Measurements from ENCODE around the gene RBMS3.
"Not testable (repeated sequence)": the region's sequence is repeated elsewhere in the genome, so short reads cannot be mapped to it uniquely, and the experiment has no call there.

RBMS3 gene

DNA sequence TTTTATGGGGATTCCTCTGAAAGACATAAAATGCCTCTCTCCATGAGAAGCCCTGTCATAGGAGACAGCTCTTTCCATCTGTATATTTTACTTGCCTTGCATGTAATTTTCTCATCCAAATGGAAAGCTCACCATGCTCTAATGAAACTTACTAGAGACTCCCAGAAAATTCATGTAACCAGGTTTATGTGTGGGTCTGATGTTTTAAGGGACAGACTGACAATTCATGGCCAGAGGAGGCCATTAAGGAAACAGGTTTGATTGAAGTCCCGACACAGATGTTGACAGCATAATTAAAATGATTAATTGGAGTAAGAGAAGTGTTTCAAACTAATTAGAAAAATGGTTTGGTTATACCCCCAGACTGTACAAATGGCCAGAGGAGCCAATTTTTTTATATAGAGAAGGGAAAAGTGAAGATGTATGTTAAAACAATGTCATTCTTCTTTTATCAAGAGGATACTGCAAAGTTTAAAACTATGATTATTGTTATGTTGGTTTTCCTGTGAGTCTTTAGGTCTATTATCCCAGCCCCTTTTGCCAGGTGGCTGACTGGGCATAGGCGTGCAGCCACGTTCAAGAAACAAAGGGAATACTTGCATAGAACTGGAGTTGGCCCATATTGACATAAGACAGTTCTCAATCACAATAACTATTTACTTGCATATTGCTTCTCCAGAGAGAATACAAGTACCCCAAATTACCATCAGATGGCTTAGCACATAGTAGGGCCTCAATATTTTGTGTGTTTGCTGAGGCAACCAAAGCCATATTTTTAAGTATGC, 64.8 kb downstream of the RBMS3 start:
- no peak for DNase-seq

DNA sequence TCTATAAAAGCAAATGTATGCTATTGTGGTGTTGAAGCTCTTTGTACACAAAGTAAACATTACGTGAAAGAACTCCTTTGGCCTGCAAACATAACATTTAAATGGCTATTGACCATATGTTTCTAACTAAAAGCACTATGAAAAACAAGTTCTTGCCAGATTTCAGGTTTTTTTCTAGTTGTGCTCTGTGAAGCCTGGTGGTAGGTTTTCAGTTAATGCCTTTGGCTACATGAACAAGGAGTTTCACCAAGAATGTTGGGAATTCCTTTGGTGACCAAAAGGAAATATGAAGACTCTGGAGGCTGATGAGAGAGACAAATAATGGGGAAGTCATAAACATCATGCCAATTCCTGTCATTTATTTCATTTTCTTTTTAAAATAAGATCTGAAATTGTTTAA, 66.0 kb downstream of the RBMS3 start:
- DNase-seq: no peak

DNA sequence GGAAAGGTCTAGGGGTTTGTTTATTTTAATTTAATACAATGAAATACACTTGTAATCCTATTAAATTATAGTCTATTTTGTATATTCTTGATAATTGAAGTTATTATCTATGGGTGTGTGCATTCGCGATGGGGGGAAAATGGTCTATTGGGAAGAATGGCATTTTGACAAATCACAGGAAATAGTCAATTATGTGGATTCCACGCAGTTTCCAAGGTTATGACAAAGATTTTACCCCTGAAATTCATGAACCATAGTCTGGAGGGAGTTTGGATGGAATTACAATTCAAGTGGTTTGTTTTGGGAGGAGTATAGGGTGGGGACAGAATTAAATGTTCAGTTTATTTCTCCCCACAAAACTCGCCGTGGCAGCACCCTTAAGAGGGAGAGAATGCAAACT, 66.5 kb downstream of the RBMS3 start:
- no peak for DNase-seq

DNA sequence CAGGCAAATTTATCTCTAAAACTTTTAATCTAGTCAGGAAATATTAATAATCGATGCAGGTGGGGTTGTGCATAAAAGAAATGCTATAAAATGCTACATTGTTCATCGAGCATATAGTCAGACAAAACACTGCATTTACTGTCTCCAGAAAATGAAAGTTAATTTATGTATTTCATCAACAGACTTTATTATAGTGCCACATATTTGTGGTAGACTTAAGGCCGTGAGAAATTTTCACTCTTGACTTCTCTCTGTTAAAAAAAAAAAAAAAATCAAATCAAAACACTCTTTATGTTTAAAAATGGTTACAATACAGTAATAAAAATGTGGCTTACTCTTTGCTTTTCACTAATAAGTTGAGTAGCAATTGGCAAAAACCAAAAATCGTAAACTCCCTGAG, 67.4 kb downstream of the RBMS3 start:
- DNase-seq: no peak

DNA sequence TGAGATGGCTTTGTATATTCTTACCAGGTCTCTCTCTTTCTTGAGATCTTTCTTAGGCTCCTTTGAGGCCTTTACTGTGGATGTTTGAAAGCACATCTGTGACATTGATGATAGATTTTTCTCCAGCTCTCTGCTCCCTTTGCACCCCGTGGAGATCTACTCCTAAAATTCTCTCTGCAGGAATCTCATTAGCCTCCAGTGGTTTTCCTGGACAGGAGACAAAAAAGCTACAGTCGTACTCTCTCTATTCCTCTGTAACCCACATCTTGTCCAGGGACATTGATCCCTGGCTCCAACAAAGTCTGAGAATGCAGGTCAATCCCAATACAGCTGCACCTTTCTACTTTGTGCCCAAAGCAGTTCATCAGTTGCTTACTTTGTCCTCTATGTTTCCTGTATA, 68.2 kb downstream of the RBMS3 start:
- no peak for DNase-seq

DNA sequence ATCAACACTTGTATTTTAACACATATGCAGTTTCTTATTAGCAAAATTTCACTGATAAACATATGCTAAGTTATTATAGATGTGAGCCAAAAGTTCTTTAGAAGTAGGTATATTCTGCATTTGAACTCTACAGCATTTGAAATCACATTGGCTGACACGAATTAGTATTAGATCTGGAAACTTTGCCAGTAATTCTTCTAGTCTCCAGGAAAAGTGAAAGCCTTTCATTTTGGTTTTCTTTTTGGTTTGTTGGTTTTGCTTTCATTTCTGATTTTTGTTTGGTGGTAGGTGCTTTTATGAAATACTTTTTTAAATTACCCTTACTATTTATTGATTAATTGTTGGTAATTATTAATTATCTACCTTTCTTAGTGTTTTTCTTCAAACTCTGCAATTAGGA, 72.9 kb downstream of the RBMS3 start:
- no peak for DNase-seq

DNA sequence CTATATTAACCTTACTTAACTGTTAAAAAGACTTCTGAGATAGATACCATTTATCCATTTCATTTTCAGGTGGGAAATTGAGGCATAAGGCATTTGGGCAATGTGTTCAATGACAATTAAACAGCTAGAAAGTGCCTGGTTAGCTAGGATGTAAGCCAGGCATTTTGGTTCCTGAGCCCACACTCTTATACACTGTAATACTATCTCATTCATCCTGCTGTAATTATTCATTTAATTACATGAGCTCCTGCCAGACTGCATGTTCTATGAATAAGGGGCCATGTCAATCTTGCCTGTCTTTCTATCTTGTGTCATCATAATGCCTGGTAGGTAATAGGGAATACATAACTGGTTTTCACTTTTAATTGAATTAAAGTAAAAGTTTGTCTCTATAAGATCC, 74.0 kb downstream of the RBMS3 start:
- DNase-seq: no peak

DNA sequence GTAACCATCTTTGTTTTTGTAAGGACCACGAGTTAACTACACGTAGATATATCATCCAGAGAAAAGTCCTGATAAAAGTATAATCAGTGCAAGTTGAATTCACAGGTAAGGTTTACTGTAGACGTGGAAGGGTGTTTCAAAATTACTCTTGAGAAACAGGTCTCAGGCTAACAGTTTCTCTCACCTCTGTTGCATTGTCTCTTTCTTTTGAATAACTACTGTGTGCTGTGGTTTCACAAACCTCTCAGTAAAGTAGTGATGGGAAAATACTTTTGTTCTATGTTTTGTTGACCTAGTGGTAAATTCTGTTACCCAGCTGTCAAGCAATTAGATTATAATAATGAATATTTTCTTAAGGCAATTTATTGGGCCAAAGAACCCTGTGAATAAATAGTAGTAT, 75.2 kb downstream of the RBMS3 start:
- DNase-seq: no peak

DNA sequence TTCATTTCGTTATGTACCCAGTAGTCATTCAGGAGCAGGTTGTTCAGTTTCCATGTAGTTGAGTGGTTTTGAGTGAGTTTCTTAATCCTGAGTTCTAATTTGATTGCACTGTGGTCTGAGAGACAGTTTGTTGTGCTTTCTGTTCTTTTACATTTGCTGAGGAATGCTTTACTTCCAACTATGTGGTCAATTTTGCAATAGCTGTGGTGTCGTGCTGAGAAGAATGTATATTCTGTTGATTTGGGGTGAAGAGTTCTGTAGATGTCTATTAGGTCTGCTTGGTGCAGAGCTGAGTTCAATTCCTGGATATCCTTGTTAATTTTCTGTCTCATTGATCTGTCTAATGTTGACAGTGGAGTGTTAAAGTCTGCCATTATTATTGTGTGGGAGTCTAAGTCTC, 79.4 kb downstream of the RBMS3 start:
- DNase-seq: not testable (repeated sequence)

DNA sequence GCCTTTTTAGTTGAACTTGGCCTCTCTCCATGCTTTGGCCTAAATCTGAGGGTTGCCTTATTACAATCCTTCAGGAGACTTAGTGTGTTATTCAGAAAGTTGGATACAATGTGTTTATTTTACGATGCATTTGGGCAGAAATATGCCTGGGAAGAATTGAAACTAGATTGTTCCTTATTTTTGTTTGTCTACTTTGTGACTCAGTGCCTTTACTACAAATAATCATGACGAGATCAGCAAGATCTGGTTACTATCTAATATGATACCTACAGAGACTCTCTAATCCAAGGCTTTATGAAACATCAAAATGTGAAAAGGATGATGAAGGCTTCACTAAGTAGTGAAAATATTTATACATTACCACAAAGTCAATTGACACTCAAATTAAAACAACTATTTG, 82.2 kb downstream of the RBMS3 start:
- DNase-seq: no peak

DNA sequence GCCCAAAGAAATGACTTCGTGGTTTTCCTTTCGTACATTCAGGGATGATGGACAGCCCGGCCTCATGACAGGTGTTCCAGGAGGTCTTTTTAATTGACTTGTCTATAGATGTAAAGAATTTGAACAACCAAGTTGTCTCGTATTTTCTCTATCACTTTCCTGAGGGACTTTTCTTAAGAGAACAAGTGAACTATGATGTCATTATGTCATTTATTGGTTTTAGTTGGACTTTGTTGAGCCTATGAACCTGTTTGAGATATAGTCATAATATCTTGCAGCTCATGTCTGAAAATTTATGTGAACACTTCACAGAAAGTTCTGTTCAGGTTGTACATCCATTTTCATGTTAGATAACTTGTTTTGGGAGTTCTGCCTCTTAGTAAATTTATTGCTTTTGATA, 89.2 kb downstream of the RBMS3 start:
- no peak for DNase-seq

DNA sequence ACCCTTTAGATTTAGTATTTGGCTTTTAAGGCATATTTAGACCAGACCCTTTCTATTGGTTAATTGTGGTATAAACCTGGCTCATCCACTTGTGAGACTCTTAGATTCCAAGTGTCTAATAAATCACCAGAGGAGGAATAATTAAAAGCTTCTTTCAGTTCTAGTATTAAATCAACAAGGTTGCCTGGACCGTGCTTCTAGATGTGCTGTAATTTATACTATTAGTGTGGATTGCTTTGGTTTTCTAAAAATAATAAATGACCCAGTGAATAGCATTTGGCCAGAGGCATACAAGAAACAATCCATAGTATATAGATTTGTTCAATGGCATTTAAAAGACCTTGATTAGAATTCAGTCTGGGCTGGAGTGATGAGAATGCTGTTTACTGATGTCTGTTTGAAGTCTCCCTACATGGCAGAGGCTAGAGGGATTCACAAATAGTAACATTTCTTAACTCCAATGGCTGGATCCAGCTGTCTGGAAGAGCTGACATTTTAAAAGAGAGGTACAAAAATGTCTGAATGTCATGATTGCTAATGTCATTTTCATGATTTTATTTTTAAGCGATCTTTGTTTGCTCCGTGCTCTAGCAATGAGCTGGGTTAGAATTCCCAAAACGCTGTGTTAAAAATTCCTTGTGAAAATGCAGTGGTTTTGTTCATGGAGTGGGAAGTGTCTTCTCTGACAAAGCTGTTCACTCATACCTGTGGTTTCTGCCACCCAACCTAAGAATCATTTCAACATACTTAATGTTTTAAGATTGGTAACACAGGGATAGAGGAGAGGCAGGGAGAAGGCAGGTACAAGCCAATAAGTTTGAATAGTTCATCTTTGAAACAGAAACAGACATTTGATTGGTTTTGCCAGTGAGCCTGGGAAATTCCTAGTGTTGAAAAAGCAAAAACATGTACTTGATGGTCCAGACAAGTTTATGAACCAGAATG, 89.9 kb downstream of the RBMS3 start:
- DNase-seq: no peak

DNA sequence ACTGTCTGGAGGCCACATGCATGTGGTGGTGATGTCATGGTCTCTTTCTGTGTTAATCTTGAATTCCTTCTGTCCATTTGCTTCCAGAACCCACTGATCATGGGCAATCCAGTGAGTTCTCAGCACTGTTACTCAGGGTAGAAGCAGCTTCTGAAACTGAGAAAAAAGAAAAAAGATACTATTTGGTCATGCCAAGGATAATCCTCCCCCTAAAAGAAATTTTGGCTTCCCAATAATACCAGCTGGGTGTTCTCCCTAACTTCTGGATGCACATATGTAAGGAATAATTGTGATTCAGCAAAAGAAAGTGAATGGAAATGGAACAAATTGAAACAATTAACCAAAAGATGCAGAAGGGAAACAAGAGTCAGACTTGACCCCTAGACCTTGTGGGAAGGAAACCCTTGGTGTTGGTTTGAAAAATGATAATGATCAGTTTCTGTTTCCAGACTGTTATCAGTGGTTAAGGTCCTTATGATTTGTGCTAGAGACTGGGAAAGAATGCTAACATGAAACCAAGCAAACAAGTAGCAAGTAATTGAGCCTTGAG, 92.3 kb downstream of the RBMS3 start:
- no peak for DNase-seq

DNA sequence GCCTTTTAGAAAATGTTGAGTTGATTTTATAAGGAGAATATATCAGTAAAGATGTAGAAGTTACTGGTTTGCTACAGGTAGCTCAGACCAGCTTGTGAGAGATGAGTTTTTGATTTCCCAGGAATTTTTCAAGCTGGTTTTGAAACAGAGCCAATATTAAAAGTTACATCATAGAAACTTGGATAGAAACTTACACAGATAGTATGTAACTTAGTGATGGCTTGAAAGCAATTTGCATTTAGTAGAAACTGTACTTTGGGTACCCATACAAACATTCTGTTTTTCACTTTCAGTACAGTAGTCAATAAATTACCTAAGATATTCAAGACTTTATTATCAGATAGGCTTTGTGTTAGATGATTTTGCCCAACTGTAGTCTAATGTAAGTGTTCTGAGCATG, 93.4 kb downstream of the RBMS3 start:
- DNase-seq: no peak

DNA sequence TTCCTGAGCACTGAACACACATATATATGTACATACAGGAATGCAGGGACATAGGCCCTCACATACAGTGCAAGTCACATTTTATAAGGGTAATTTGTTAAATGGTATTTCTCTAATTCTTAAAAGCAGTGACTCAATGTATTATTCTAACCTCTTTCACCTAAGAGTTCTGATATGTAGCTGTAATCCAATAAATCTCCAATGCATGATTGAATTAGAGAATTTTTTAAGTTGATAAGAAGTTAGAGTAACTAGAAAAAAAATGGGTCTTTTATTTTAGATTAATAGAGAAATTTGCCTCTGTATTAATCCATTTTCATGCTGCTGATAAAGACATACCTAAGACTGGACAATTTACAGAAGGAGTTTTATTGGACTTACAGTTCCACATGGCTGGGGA, 98.2 kb downstream of the RBMS3 start:
- no peak for DNase-seq

DNA sequence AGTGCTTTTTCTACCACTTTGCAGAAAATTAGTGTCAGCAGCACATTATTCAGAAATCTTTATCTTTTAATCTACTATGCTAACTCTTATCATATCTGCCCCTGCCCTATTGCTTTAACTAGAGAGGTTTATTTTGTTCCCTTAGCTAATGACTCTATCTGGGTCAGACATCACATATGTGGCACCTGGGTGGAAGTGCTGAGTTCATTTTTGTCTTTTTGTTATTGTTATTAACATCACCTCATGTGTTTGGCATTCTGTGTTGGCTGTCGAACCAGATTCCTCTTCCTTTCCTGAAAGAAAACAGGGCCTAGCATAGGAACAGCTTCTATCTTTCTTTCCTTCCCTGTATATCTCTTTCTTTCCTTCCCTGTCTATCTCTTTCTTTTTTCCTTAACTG, 100.7 kb downstream of the RBMS3 start:
- DNase-seq: peak; percentile 35

DNA sequence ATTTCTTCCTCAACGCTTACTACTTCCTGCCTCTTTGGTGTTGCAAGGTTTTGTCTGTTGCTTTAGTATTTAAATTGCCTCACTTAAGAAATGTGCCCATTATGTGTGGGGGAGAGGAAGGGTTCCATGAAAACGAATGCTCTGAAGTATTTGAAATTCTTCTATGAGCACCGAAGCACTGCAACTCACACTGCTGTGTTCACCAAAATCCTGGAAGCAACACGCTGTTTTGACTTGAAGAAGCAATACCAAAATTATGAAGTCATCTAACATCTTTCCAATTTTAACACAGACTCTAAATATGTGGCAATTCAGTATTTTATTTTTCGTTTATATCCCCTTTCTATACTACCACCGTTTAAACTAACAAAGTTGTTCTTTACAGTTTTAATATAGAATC, 101.5 kb downstream of the RBMS3 start:
- no peak for DNase-seq

DNA sequence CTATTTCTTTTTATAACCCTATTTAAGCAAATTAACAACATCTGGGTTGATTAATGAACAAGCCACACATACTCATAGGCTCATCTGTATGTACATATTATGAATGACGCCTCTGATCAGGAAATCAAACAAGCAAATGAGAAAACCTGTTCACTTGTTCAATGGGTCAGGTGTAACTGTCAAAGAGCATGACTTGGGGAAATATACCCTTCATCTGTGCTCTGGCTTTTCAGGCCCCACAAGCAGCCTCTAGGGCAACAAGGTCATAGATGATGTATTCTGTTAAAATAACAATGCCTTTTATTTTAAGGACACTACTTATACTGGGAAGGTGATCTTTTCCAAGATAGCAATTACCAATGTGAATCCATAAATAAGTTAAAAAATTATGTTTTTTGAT, 102.0 kb downstream of the RBMS3 start:
- no peak for DNase-seq

DNA sequence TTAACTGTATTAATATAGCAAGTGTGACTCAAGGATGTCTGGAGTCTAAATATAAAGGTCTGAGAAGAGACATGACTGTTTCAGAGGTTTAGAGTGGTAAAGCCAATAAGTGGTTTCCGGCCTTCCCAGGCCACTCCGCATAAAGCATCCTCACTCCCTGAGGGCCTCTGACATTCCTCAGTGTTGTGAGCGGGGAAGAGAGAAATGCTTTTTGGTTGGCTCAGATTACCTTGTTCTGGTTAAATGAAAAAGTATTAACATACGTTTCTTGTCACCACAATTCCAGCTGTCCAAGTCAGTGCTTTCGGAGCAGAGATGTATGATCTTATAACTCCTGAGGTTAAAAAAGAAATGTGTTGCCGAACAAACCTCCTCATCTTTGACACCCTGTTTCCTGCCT, 103.8 kb downstream of the RBMS3 start:
- DNase-seq: no peak

DNA sequence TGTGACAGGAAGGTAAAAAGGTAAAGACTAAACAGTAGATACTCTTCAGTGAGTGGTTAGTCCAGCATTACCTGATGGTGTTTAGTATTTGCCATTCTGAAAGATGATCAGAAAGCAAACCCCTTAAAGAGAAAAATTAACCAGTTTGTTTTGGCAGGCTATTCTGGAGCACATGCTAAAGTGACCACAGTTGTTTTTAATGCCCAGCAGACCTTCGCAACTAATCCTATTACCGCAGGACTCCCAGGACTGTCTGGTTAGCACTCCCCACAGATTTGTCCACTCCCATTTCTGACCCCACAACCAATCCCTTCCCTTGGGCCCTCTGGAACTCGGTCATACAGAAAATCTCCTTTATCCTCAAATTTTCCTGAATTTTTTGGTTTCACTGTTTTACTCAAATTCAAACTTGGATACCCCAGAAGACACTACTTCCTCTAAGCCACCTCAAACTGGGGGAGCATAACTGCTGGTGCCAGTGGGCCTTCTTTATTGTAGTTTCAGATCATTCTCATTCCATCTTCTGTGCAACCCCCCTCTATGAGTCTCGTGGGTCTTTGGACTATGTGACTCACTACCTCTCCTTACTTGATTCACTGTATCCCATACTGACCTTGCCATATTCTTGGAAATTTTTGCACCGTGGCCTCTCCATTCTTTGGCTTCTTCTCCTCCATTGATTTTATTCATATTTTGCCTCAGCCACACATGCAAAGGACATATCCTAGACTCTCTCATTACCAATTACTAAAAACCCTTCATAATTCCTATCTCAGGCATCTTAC, 104.4 kb downstream of the RBMS3 start:
- peak; percentile 30 for DNase-seq

DNA sequence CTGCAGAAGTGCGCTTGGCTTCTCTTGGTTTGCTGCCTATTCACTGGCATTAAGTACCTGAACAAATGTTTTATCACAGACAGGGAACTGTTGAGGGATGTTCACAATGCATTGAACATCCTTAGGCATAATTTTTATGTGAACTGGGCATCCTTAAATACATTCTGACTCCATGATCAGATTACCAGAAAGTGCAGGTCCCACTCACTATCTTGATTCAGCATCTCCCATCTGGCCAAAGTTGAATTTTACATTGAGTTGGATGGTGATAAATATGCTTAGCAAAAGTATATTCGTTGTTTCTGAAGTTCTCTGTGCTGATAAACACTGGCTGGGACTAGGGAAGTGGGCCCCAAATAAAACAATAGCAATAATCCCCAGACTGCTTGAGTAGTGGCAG, 108.5 kb downstream of the RBMS3 start:
- DNase-seq: no peak

DNA sequence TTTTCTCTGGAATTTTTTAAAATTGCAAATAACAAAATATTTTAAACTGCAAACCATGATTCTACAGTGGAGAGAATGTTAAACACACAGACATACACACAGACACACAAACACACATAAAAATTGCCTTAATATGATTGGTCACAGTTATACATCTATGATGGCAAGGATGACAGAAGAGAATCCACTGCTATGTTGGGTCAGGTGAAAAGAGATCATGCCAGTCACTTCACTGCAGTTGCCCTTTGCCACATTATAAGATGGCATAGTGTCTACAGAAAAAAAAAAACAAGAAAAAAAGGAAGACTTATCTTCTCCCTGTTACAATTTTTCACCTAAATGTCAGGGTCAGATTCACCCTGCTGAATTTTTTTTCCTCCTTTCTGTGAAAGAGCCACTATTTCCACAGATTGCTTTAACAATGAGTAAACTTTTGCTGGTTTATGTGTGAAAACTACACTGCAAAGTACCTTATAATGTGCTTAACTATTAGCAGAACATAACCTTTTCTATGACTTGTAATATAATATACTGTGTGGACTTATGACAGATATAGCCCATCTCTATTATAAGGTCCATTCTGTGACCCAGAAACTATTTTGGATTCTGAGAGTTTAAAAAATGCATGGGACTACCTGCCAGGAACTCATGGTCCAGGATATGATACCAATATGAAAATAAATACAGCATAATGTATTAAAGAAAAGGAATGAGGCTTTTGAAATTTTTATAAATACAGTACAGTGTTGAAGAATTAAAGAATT, 111.9 kb downstream of the RBMS3 start:
- no peak for DNase-seq
